ENCODE results near the gene SDHA.

DNA sequence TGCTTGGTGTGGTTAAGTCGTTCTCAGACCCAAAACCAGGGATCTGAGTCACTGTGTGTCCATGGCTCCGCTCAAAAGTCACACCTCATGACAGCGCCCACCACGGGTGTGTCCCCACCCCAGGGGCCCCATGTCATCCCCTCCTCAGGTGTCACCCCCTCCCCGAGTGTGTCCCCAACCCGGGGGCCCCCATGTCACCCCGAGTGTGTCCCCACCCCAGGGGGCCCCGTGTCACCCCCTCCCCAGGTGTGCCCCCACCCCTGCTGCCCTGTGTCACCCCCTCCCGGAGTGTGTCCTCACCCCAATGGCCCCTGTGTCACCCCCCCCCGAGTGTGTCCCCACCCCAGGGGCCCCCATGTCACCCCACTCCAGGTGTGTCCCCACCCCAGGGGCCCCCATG lies 21.8 kb upstream of the SDHA start:
- TF ChIP-seq CTCF (IDR thresholded peaks at IDR 0.05) (no peak), POLR2A (IDR thresholded peaks at IDR 0.05) (no peak)
